HEK293 (cell line): ENCODE results near the gene TMEM213.

Experiments used
- CTCF ChIA-PET: fragments of 350-600 bp; formaldehyde crosslinking; extraction: SDS; loops from one replicate; lab custom pipeline; 2021; ENCODE audit warnings: antibody characterized with exemption; lab: Yijun Ruan, JAX
- POLR2A ChIA-PET: fragments of 300-600 bp; formaldehyde crosslinking; extraction: SDS; loops from one replicate; lab custom pipeline; 2020; ENCODE audit warnings: antibody characterized with exemption, inconsistent platforms; lab: Yijun Ruan, JAX
- H3K27ac ChIP-seq: fragments of 200-500 bp; sonication (Bioruptor generic); 2 replicates; pipeline ENCODE4 v1.5.1; 2014; ENCODE audit warnings: low read depth, low read length, control low read depth, inconsistent platforms; ENCODE audit errors: extremely low read depth
- H3K36me3 ChIP-seq, 2 experiments: fragments of 200-500 bp in 1 of 2; sonication (Bioruptor generic) in 1 of 2; 1 replicate in 1 of 2; 2 replicates in 1 of 2; pipeline ENCODE4 v1.5.1; 2014 to 2017; ENCODE audit warnings: inconsistent platforms in 2 of 2, low read length in 2 of 2; ENCODE audit not compliant: control insufficient read depth in 2 of 2, insufficient read depth in 1 of 2
- H3K4me1 ChIP-seq: fragments of 200-500 bp; sonication (Bioruptor generic); 2 replicates; pipeline ENCODE4 v1.5.1; 2014; ENCODE audit warnings: mild to moderate bottlenecking, low read length, inconsistent platforms; ENCODE audit not compliant: control insufficient read depth, insufficient read depth
- H3K4me3 ChIP-seq: 2 replicates; pipeline ENCODE4 v1.5.1; 2011; ENCODE audit warnings: low read depth, mild to moderate bottlenecking, control low read depth, low read length, moderate library complexity
- H3K9me3 ChIP-seq: fragments of 200-500 bp; sonication (Bioruptor generic); 2 replicates; pipeline ENCODE4 v1.5.1; 2014; ENCODE audit warnings: low read depth, low read length, inconsistent platforms; ENCODE audit not compliant: control insufficient read depth, insufficient read depth
- AEBP2 ChIP-seq: fragments of 450-650 bp; formaldehyde crosslinking; IDR thresholded peaks from 2 replicates; pipeline ENCODE4 v1.5.1; 2016; ENCODE audit warnings: missing biosample characterization, missing genetic modification characterization, borderline replicate concordance
- GLIS1 ChIP-seq: fragments of 450-650 bp; formaldehyde crosslinking; IDR thresholded peaks from 2 replicates; pipeline ENCODE4 v1.5.1; 2016; ENCODE audit warnings: missing biosample characterization, missing genetic modification characterization
- MEIS1 ChIP-seq: sonication (generic); formaldehyde crosslinking; IDR thresholded peaks from 2 replicates; pipeline ENCODE4 v1.8.1; 2022; ENCODE audit warnings: missing genetic modification reagents, mild to moderate bottlenecking, borderline replicate concordance
- YY1 ChIP-seq: fragments of 450-650 bp; formaldehyde crosslinking; IDR thresholded peaks from 2 replicates; pipeline ENCODE4 v1.5.1; 2018; ENCODE audit warnings: missing biosample characterization, missing genetic modification characterization
- ZNF146 ChIP-seq: fragments of 450-650 bp; formaldehyde crosslinking; IDR thresholded peaks from 2 replicates; pipeline ENCODE4 v1.5.1; 2016; ENCODE audit warnings: missing biosample characterization, missing genetic modification characterization
- ZNF19 ChIP-seq: fragments of 450-650 bp; formaldehyde crosslinking; IDR thresholded peaks from 2 replicates; pipeline ENCODE4; 2016; ENCODE audit warnings: missing biosample characterization, missing genetic modification characterization, low read depth
- ZNF202 ChIP-seq: fragments of 450-650 bp; formaldehyde crosslinking; IDR thresholded peaks from 2 replicates; pipeline ENCODE4 v1.5.1; 2016; ENCODE audit warnings: missing biosample characterization, missing genetic modification characterization, borderline replicate concordance
- ZNF239 ChIP-seq: fragments of 450-650 bp; formaldehyde crosslinking; IDR thresholded peaks from 2 replicates; pipeline ENCODE4 v1.5.1; 2016; ENCODE audit warnings: missing biosample characterization, missing genetic modification characterization
- ZNF248 ChIP-seq: fragments of 450-650 bp; formaldehyde crosslinking; IDR thresholded peaks from 2 replicates; pipeline ENCODE4 v1.5.1; 2017; ENCODE audit warnings: missing biosample characterization, missing genetic modification characterization
- ZNF394 ChIP-seq: fragments of 450-650 bp; formaldehyde crosslinking; IDR thresholded peaks from 2 replicates; pipeline ENCODE4 v1.5.1; 2016; ENCODE audit warnings: missing biosample characterization, missing genetic modification characterization, mild to moderate bottlenecking, moderate library complexity, borderline replicate concordance
- ZNF404 ChIP-seq: fragments of 450-650 bp; formaldehyde crosslinking; IDR thresholded peaks from 2 replicates; pipeline ENCODE4 v1.5.1; 2017; ENCODE audit warnings: missing biosample characterization, missing genetic modification characterization
- ZNF416 ChIP-seq: fragments of 450-650 bp; formaldehyde crosslinking; IDR thresholded peaks from 2 replicates; pipeline ENCODE4 v1.5.1; 2016; ENCODE audit warnings: missing biosample characterization, missing genetic modification characterization
- ZNF433 ChIP-seq: fragments of 450-650 bp; formaldehyde crosslinking; IDR thresholded peaks from 2 replicates; pipeline ENCODE4 v1.5.1; 2016; ENCODE audit warnings: missing biosample characterization, missing genetic modification characterization, low read depth
- ZNF530 ChIP-seq: fragments of 450-650 bp; formaldehyde crosslinking; IDR thresholded peaks from 2 replicates; pipeline ENCODE4 v1.5.1; 2016; ENCODE audit warnings: low read depth, missing biosample characterization, missing genetic modification characterization
- ZNF555 ChIP-seq: fragments of 450-650 bp; formaldehyde crosslinking; conservative IDR thresholded peaks from 2 replicates; pipeline ENCODE4 v1.5.1; 2017; ENCODE audit warnings: missing biosample characterization, mild to moderate bottlenecking, missing genetic modification characterization, inconsistent platforms
- ZNF560 ChIP-seq: fragments of 450-650 bp; formaldehyde crosslinking; IDR thresholded peaks from 2 replicates; pipeline ENCODE4 v1.5.1; 2017; ENCODE audit warnings: missing biosample characterization, missing genetic modification characterization, borderline replicate concordance
- ZNF596 ChIP-seq: fragments of 450-650 bp; IDR thresholded peaks from 2 replicates; pipeline ENCODE4 v1.5.0; 2018; ENCODE audit warnings: missing biosample characterization, mild to moderate bottlenecking, missing genetic modification characterization, moderate library complexity
- ZNF623 ChIP-seq: fragments of 450-650 bp; formaldehyde crosslinking; IDR thresholded peaks from 2 replicates; pipeline ENCODE4 v1.5.1; 2016; ENCODE audit warnings: missing biosample characterization, missing genetic modification characterization
- ZNF664 ChIP-seq: fragments of 450-650 bp; formaldehyde crosslinking; IDR thresholded peaks from 2 replicates; pipeline ENCODE4 v1.5.1; 2016; ENCODE audit warnings: missing biosample characterization, missing genetic modification characterization
- ZNF677 ChIP-seq: fragments of 450-650 bp; IDR thresholded peaks from 2 replicates; pipeline ENCODE4 v1.5.0; 2018; ENCODE audit warnings: missing biosample characterization, mild to moderate bottlenecking, missing genetic modification characterization, moderate library complexity
- ZNF701 ChIP-seq: fragments of 450-650 bp; formaldehyde crosslinking; IDR thresholded peaks from 2 replicates; pipeline ENCODE4 v1.5.1; 2016; ENCODE audit warnings: missing biosample characterization, missing genetic modification characterization
- ZNF776 ChIP-seq: fragments of 450-650 bp; formaldehyde crosslinking; IDR thresholded peaks from 2 replicates; pipeline ENCODE4 v1.5.0; 2017; ENCODE audit warnings: missing biosample characterization, missing genetic modification characterization, borderline replicate concordance
- ZSCAN16 ChIP-seq: fragments of 450-650 bp; formaldehyde crosslinking; IDR thresholded peaks from 2 replicates; pipeline ENCODE4 v1.5.1; 2016; ENCODE audit warnings: missing biosample characterization, missing genetic modification characterization
- ZXDB ChIP-seq: fragments of 450-650 bp; formaldehyde crosslinking; IDR thresholded peaks from 2 replicates; pipeline ENCODE4 v1.5.1; 2016; ENCODE audit warnings: missing biosample characterization, missing genetic modification characterization
- TF ChIP-seq, protein P1 (sequence below): fragments of 450-650 bp; formaldehyde crosslinking; IDR thresholded peaks from 2 replicates; pipeline ENCODE4 v1.5.1; 2016; ENCODE audit warnings: missing biosample characterization, missing genetic modification characterization
- TF ChIP-seq, protein P2 (sequence below): fragments of 450-650 bp; formaldehyde crosslinking; IDR thresholded peaks from 2 replicates; pipeline ENCODE4 v1.5.1; 2017; ENCODE audit warnings: missing biosample characterization, missing genetic modification characterization
- TF ChIP-seq, protein P3 (sequence below): fragments of 450-650 bp; formaldehyde crosslinking; IDR thresholded peaks from 2 replicates; pipeline ENCODE4 v1.5.1; 2016; ENCODE audit warnings: missing biosample characterization, missing genetic modification characterization

Gene TMEM213

DNA sequence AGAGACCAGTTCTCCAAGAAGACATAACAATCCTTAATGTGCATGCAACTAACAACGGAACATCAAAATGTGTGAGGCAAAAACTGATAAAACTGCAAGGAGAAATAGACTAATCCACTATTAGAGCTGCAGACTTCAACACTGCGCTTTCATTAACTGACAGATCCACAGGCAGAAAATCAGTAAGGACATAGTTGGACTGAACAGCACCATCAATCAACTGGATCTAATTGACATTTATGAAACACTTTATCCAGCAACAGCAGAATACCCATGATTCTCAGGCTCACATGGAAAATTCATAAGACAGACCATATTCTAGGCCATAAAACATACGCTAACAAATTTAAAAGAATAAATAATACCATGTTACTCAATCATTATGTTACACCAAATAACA lies 21.8 kb downstream of the TMEM213 start (continued):
- TF ChIP-seq, protein P1, sequence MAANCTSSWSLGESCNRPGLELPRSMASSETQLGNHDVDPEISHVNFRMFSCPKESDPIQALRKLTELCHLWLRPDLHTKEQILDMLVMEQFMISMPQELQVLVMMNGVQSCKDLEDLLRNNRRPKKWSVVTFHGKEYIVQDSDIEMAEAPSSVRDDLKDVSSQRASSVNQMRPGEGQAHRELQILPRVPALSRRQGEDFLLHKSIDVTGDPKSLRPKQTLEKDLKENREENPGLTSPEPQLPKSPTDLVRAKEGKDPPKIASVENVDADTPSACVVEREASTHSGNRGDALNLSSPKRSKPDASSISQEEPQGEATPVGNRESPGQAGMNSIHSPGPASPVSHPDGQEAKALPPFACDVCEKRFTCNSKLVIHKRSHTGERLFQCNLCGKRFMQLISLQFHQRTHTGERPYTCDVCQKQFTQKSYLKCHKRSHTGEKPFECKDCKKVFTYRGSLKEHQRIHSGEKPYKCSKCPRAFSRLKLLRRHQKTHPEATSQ (tag by site-specific recombination) = no peak
- TF ChIP-seq, protein P2, sequence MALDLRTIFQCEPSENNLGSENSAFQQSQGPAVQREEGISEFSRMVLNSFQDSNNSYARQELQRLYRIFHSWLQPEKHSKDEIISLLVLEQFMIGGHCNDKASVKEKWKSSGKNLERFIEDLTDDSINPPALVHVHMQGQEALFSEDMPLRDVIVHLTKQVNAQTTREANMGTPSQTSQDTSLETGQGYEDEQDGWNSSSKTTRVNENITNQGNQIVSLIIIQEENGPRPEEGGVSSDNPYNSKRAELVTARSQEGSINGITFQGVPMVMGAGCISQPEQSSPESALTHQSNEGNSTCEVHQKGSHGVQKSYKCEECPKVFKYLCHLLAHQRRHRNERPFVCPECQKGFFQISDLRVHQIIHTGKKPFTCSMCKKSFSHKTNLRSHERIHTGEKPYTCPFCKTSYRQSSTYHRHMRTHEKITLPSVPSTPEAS (tag by site-specific recombination) = no peak
- TF ChIP-seq ZNF19 (tag by site-specific recombination) (no peak), GLIS1 (tag by site-specific recombination) (no peak)

DNA sequence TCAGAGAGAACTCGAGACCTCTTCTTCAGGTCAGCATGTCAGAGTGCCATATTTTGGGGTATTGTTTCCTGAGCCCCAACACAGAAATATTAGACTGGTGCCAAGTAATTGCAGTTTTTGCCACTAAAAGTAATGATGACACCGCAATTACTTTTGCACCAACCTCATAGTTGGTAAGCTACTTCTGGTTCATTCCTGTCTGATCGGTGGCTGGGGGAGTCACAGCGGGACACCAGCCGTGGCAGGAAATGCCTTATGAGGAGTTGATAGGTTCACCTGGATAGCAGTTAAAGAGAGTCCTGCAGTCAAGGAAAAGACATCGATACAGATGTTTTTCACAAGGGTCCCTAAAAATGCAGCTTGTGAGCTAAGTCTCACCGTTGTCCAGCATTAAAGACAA lies 24.1 kb downstream of the TMEM213 start:
- no peaks in the 10 kb centered on the region for H3K36me3 ChIP-seq
- no peak overlapping the region for H3K27ac ChIP-seq
- no peaks in the 10 kb centered on the region for H3K4me1 ChIP-seq
- POLR2A ChIA-PET = no interaction called here
- no peak overlapping the region for H3K4me3 ChIP-seq
- TF ChIP-seq MEIS1 (CRISPR knock-in tag) (no peak), ZNF530 (tag by site-specific recombination) (no peak), ZNF404 (tag by site-specific recombination) (no peak), ZNF701 (tag by site-specific recombination) (no peak), ZNF248 (no peak), ZNF776 (no peak), ZNF239 (tag by site-specific recombination) (no peak), ZNF677 (tag by site-specific recombination) (no peak), ZSCAN16 (tag by site-specific recombination) (no peak), ZNF416 (no peak)
- TF ChIP-seq, protein P3, sequence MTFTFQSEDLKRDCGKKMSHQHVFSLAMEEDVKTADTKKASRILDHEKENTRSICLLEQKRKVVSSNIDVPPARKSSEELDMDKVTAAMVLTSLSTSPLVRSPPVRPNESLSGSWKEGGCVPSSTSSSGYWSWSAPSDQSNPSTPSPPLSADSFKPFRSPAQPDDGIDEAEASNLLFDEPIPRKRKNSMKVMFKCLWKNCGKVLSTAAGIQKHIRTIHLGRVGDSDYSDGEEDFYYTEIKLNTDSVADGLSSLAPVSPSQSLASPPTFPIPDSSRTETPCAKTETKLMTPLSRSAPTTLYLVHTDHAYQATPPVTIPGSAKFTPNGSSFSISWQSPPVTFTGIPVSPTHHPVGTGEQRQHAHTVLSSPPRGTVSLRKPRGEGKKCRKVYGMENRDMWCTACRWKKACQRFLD (tag by site-specific recombination) = no peak
- CTCF ChIA-PET = no interaction called here
- H3K9me3 ChIP-seq = no peaks in the 10 kb centered on the region

- POLR2A ChIA-PET = no interaction called here
- peak; percentile 92 for TF ChIP-seq ZNF394 (tag by site-specific recombination)
- no peak for TF ChIP-seq YY1 (tag by site-specific recombination)
- TF ChIP-seq ZNF596 (tag by site-specific recombination) = no peak
- 0 out of 2 replicates have a peak, but pooled peaks have one; percentile 28 for TF ChIP-seq ZNF19 (tag by site-specific recombination)
- TF ChIP-seq ZXDB (tag by site-specific recombination) = peak; percentile 48; the same call in 1 of the 2 replicates
- TF ChIP-seq ZNF146 = no peak
- 0 out of 2 replicates have a peak, but pooled peaks have one; percentile 45 for TF ChIP-seq ZNF433 (tag by site-specific recombination)
- peak; percentile 50; the same call in 1 of the 2 replicates for TF ChIP-seq ZNF560 (tag by site-specific recombination)
- peak; percentile 62 for TF ChIP-seq ZNF623 (tag by site-specific recombination)
- TF ChIP-seq ZNF202 (tag by site-specific recombination) = no peak
- TF ChIP-seq ZNF555 (tag by site-specific recombination) = peak; percentile 77
- peak; percentile 12; the same call in 1 of the 2 replicates for TF ChIP-seq ZNF664 (tag by site-specific recombination)
- TF ChIP-seq MEIS1 (CRISPR knock-in tag) = no peak
- 0 out of 2 replicates have a peak, but pooled peaks have one; percentile 15 for TF ChIP-seq AEBP2 (tag by site-specific recombination)
Measured at GRCh38 chr7:138822867-138823535, 25.2 kb downstream of the TMEM213 start.

More at GRCh38 chr7:138822867-138823535, 25.2 kb downstream of the TMEM213 start:
- no peak overlapping the region for H3K4me3 ChIP-seq
- H3K4me1 ChIP-seq = no peaks in the 10 kb centered on the region
- CTCF ChIA-PET = interaction anchor here (0.7 kb wide), 1 partner anchor 909 kb away, joined by 3 read pairs; no protein-coding TSS in a partner anchor
- H3K9me3 ChIP-seq = no peaks in the 10 kb centered on the region
- H3K27ac ChIP-seq = no peak overlapping the region
- no peaks in the 10 kb centered on the region for H3K36me3 ChIP-seq
